K562 (cell line): ENCODE measurements around the gene N4BP2. TPM values are rescaled to one million over a fixed set of nuclear protein-coding genes. Genes with fewer than 3 reads are reported as not detected.

Experiments
- BMI1 ChIP-seq: fragments of 150-350 bp; IDR thresholded peaks from 2 replicates; pipeline ENCODE4 v1.6.1; 2014; ENCODE audit warnings: low read length
- DEAF1 ChIP-seq: fragments of 450-650 bp; formaldehyde crosslinking; IDR thresholded peaks from 2 replicates; pipeline ENCODE4 v1.4.0; 2020; ENCODE audit warnings: mild to moderate bottlenecking, moderate library complexity
- KDM5B ChIP-seq: fragments of 200-600 bp; sonication (generic); IDR thresholded peaks from 2 replicates; pipeline ENCODE4 v1.6.1; 2012; ENCODE audit warnings: low read depth, mild to moderate bottlenecking, moderate library complexity, low read length, control low read depth, inconsistent platforms; ENCODE audit not compliant: insufficient replicate concordance
- NR4A1 ChIP-seq, 2 experiments: fragments of 250-450 bp in 1 of 2; fragments of 450-650 bp in 1 of 2; sonication (Bioruptor Pico) in 1 of 2; IDR thresholded peaks; 2 replicates each; pipeline versions ENCODE4 v1.4.0 to v1.6.1; 2016 to 2020; ENCODE audit warnings: mild to moderate bottlenecking in 2 of 2, missing compliant biosample characterization in 1 of 2, missing genetic modification characterization in 1 of 2, moderate library complexity in 1 of 2
- USF1 ChIP-seq: sonication (generic); formaldehyde crosslinking; IDR thresholded peaks from 2 replicates; pipeline ENCODE4 v1.9.0; 2022; ENCODE audit warnings: mild to moderate bottlenecking, missing genetic modification reagents
- ZNF384 ChIP-seq: IDR thresholded peaks from 2 replicates; pipeline ENCODE4 v1.6.1; 2012; ENCODE audit warnings: low read depth, low read length, improper control_type of control experiment
- ZNF445 ChIP-seq: fragments of 250-450 bp; sonication (Bioruptor Pico); IDR thresholded peaks from 2 replicates; pipeline ENCODE4 v1.4.0; 2020; ENCODE audit warnings: low read depth, mild to moderate bottlenecking, moderate library complexity
- polyA plus RNA-seq, 8 experiments: library from polyadenylated mRNA; depleted of rRNA in 4 of 8; stranded (reverse) in 5 of 8; unstranded in 3 of 8; fragments of >200 nt; fragmentation: Nextera tagmentation in 2 of 8; fragmentation: Illumina TruSeq in 1 of 8; extraction: Ambion mirVana in 2 of 8; extraction: Trizol in 1 of 8; gene quantifications; 2 replicates each; pipeline versions ENCODE4 v1.2.1 to v1.2.3, GENCODE V29; 2011 to 2014; ENCODE audit warnings: inconsistent platforms in 1 of 8, missing spikeins in 1 of 8
- total RNA-seq, 7 experiments: library from RNA; depleted of rRNA in 6 of 7; stranded (reverse); fragments of >200 nt in 6 of 7; fragmentation: Illumina TruSeq in 2 of 7; extraction: Trizol in 2 of 7; gene quantifications; 2 replicates each; pipeline versions ENCODE4 v1.2.1 to v1.2.3, GENCODE V29; 2011 to 2021; ENCODE audit warnings: low replicate concordance in 1 of 7
- TF ChIP-seq, protein P1 (sequence below): sonication (generic); formaldehyde crosslinking; IDR thresholded peaks from 2 replicates; pipeline ENCODE4 v1.8.1; 2023; ENCODE audit warnings: mild to moderate bottlenecking, missing genetic modification reagents
- TF ChIP-seq, protein P2 (sequence below), 3 experiments: fragments of 200-800 bp in 1 of 3; sonication (Bioruptor generic) in 1 of 3; sonication (generic) in 1 of 3; formaldehyde crosslinking in 1 of 3; IDR thresholded peaks; 2 replicates each; pipeline versions ENCODE4 v1.6.1 to v1.8.0; 2016 to 2022; ENCODE audit warnings: mild to moderate bottlenecking in 2 of 3, missing compliant biosample characterization in 2 of 3, missing genetic modification characterization in 2 of 3, missing genetic modification reagents in 1 of 3
- TF ChIP-seq, protein P3 (sequence below): fragments of 450-650 bp; conservative IDR thresholded peaks from 2 replicates; pipeline ENCODE4 v1.6.1; 2016; ENCODE audit warnings: missing genetic modification characterization, low read depth, mild to moderate bottlenecking, missing compliant biosample characterization, moderate library complexity
- TF ChIP-seq, protein P4 (sequence below): sonication (generic); formaldehyde crosslinking; IDR thresholded peaks from 2 replicates; pipeline ENCODE4 v1.8.1; 2023; ENCODE audit warnings: mild to moderate bottlenecking, missing genetic modification reagents
- TF ChIP-seq, protein P5 (sequence below): IDR thresholded peaks from 3 replicates; pipeline ENCODE4 v1.6.1; 2011; ENCODE audit warnings: borderline replicate concordance, mild to moderate bottlenecking, moderate library complexity; ENCODE audit not compliant: insufficient read length; ENCODE audit errors: extremely low read depth
- TF ChIP-seq, protein P6 (sequence below): fragments of 250-450 bp; sonication (Bioruptor Pico); IDR thresholded peaks from 2 replicates; pipeline ENCODE4 v1.8.0; 2022; ENCODE audit warnings: moderate library complexity, mild to moderate bottlenecking, inconsistent platforms

N4BP2 gene
- total and polyA plus RNA-seq, 9 of the 15 experiments (the other 6 are each of a cell fraction or from before 2014, with no cell fraction given), result 2.7 to 12.6 (median 7.6) TPM

GRCh38 chr4:40055511-40055862, 1.2 kb upstream of the N4BP2 start (continued):
- TF ChIP-seq, protein P1, sequence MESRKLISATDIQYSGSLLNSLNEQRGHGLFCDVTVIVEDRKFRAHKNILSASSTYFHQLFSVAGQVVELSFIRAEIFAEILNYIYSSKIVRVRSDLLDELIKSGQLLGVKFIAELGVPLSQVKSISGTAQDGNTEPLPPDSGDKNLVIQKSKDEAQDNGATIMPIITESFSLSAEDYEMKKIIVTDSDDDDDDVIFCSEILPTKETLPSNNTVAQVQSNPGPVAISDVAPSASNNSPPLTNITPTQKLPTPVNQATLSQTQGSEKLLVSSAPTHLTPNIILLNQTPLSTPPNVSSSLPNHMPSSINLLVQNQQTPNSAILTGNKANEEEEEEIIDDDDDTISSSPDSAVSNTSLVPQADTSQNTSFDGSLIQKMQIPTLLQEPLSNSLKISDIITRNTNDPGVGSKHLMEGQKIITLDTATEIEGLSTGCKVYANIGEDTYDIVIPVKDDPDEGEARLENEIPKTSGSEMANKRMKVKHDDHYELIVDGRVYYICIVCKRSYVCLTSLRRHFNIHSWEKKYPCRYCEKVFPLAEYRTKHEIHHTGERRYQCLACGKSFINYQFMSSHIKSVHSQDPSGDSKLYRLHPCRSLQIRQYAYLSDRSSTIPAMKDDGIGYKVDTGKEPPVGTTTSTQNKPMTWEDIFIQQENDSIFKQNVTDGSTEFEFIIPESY (CRISPR knock-in tag), result no peak
- TF ChIP-seq, protein P2, sequence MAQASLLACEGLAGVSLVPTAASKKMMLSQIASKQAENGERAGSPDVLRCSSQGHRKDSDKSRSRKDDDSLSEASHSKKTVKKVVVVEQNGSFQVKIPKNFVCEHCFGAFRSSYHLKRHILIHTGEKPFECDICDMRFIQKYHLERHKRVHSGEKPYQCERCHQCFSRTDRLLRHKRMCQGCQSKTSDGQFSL (CRISPR knock-in tag; IDR thresholded peaks at IDR 0.05), result no peak
- TF ChIP-seq, protein P2 (tag; IDR thresholded peaks at IDR 0.05), result no peak
- TF ChIP-seq ZNF384, result peak; percentile 41; the same call in 1 of the 2 replicates
- no peak for TF ChIP-seq NR4A1 (CRISPR knock-in tag; IDR thresholded peaks at IDR 0.05)
- TF ChIP-seq NR4A1 (tag; IDR thresholded peaks at IDR 0.05), result no peak
- TF ChIP-seq, protein P3, sequence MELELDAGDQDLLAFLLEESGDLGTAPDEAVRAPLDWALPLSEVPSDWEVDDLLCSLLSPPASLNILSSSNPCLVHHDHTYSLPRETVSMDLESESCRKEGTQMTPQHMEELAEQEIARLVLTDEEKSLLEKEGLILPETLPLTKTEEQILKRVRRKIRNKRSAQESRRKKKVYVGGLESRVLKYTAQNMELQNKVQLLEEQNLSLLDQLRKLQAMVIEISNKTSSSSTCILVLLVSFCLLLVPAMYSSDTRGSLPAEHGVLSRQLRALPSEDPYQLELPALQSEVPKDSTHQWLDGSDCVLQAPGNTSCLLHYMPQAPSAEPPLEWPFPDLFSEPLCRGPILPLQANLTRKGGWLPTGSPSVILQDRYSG, result no peak
- TF ChIP-seq DEAF1 (CRISPR knock-in tag), result no peak
- TF ChIP-seq USF1, result no peak
- TF ChIP-seq ZNF445 (CRISPR knock-in tag), result no peak
- TF ChIP-seq BMI1, result no peak
- TF ChIP-seq, protein P4, sequence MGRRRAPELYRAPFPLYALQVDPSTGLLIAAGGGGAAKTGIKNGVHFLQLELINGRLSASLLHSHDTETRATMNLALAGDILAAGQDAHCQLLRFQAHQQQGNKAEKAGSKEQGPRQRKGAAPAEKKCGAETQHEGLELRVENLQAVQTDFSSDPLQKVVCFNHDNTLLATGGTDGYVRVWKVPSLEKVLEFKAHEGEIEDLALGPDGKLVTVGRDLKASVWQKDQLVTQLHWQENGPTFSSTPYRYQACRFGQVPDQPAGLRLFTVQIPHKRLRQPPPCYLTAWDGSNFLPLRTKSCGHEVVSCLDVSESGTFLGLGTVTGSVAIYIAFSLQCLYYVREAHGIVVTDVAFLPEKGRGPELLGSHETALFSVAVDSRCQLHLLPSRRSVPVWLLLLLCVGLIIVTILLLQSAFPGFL, result no peak
- TF ChIP-seq KDM5B, result no peak
- TF ChIP-seq, protein P5, sequence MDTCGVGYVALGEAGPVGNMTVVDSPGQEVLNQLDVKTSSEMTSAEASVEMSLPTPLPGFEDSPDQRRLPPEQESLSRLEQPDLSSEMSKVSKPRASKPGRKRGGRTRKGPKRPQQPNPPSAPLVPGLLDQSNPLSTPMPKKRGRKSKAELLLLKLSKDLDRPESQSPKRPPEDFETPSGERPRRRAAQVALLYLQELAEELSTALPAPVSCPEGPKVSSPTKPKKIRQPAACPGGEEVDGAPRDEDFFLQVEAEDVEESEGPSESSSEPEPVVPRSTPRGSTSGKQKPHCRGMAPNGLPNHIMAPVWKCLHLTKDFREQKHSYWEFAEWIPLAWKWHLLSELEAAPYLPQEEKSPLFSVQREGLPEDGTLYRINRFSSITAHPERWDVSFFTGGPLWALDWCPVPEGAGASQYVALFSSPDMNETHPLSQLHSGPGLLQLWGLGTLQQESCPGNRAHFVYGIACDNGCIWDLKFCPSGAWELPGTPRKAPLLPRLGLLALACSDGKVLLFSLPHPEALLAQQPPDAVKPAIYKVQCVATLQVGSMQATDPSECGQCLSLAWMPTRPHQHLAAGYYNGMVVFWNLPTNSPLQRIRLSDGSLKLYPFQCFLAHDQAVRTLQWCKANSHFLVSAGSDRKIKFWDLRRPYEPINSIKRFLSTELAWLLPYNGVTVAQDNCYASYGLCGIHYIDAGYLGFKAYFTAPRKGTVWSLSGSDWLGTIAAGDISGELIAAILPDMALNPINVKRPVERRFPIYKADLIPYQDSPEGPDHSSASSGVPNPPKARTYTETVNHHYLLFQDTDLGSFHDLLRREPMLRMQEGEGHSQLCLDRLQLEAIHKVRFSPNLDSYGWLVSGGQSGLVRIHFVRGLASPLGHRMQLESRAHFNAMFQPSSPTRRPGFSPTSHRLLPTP, result no peak
- TF ChIP-seq, protein P6, sequence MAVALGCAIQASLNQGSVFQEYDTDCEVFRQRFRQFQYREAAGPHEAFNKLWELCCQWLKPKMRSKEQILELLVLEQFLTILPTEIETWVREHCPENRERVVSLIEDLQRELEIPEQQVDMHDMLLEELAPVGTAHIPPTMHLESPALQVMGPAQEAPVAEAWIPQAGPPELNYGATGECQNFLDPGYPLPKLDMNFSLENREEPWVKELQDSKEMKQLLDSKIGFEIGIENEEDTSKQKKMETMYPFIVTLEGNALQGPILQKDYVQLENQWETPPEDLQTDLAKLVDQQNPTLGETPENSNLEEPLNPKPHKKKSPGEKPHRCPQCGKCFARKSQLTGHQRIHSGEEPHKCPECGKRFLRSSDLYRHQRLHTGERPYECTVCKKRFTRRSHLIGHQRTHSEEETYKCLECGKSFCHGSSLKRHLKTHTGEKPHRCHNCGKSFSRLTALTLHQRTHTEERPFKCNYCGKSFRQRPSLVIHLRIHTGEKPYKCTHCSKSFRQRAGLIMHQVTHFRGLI (CRISPR knock-in tag), result no peak
